ENCODE data around the gene TARBP1. TPM values are rescaled to one million over a fixed set of nuclear protein-coding genes. Genes with fewer than 3 reads are reported as not detected.

Gene TARBP1
- total RNA-seq, 4 donors from 2014 or later: 19.9 to 44.4 (median 27.6) TPM

DNA sequence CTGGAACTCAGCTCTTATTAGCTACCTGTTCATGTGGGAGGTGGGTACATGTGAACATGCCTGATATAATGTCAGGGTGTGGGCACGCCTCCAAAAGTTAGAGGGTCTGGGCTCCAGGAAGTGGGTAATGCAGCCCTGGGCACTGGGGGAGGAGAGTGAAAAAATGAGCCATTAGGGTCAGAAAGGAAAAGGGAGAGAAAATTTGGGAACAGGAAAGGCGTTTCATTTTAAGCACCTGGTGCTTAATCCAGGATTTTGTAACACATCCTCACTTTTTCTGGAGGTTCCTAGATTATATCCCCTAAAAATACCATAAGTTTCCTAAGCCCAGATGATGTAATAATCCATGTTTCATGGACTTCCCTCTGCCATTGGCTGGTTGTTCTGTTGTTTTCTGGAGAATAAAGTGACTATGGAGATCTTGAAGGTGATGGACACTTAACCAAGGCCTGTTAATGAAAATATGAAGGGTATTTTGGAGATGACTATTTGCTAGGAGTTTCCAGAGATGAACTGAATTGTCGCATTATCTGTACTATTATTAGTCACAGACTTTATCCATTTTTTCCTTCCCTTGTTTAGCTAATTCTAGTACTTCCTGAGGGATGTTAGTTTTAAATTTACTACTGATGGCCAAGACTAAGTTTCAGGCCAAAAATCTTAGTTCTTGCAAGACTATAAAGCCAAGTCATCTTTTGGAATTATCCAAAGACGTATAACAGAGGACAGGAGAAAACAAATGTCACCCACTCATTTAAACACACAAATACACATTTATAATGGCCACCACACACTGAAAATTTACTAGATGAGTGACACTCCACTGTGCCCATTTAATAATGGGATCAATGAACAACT, 24.4 kb upstream of the TARBP1 start:
- H3K9me3 ChIP-seq: no peaks in the 10 kb centered on the region
- TF ChIP-seq, protein P1, sequence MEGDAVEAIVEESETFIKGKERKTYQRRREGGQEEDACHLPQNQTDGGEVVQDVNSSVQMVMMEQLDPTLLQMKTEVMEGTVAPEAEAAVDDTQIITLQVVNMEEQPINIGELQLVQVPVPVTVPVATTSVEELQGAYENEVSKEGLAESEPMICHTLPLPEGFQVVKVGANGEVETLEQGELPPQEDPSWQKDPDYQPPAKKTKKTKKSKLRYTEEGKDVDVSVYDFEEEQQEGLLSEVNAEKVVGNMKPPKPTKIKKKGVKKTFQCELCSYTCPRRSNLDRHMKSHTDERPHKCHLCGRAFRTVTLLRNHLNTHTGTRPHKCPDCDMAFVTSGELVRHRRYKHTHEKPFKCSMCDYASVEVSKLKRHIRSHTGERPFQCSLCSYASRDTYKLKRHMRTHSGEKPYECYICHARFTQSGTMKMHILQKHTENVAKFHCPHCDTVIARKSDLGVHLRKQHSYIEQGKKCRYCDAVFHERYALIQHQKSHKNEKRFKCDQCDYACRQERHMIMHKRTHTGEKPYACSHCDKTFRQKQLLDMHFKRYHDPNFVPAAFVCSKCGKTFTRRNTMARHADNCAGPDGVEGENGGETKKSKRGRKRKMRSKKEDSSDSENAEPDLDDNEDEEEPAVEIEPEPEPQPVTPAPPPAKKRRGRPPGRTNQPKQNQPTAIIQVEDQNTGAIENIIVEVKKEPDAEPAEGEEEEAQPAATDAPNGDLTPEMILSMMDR (IDR thresholded peaks at IDR 0.05): no peak
- TF ChIP-seq POLR2A (IDR thresholded peaks at IDR 0.05) (no peak), POLR2AphosphoS5 (IDR thresholded peaks at IDR 0.05) (no peak), EP300 (IDR thresholded peaks at IDR 0.05; ENCODE audit: low read depth) (no peak)
- H3K27ac ChIP-seq: peak overlapping the region; percentile 20 to 58 (median 40)
- no peaks in the 10 kb centered on the region for H3K27me3 ChIP-seq
- DNase-seq: no peak
- H3K36me3 ChIP-seq: no peaks in the 10 kb centered on the region
- in situ Hi-C loops (cut with MboI; ENCODE audit: low pct_ligation_motif_present in 1 of 4, low pct_unique_long_range_greater_than_20kb in 1 of 4, low sequenced_read_pairs in 3 of 4) (loop anchor here (5.0 to 10.0 kb wide), 4 partner anchors 91 to 579 kb away; no protein-coding TSS in a partner anchor), intact Hi-C loops (cut with DNase I; ENCODE audit: low total_unique reads) (loop anchor here (5.0 to 10.0 kb wide), 2 partner anchors 109 to 1559 kb away; partner anchors contain the start of gene IRF2BP2)
- H3K4me3 ChIP-seq: no peak overlapping the region
- H3K4me1 ChIP-seq: peaks cover 8 to 25% (median 13%) of the 10 kb centered on the region in 4 donors
- 70 to 73% methylated on average over 4 of the region's 4 CpGs for whole genome bisulfite sequencing, 2 donors (ENCODE audit: low coverage in 1 of 2)

GRCh38 chr1:234502785-234503184, 23.8 kb upstream of the TARBP1 start:
- Histone ChIP-seq H3K27ac (peak overlapping the region; percentile 20 to 58 (median 40)), H3K4me1 (peaks cover 8 to 25% (median 13%) of the 10 kb centered on the region in 4 donors), H3K4me3 (no peak overlapping the region), H3K36me3 (no peaks in the 10 kb centered on the region), H3K9me3 (no peaks in the 10 kb centered on the region), H3K27me3 (no peaks in the 10 kb centered on the region)
- intact Hi-C loops (cut with DNase I; ENCODE audit: low total_unique reads) (loop anchor here (5.0 to 10.0 kb wide), 2 partner anchors 110 to 1558 kb away; partner anchors contain the start of gene IRF2BP2), in situ Hi-C loops (cut with MboI; ENCODE audit: low pct_ligation_motif_present in 1 of 4, low pct_unique_long_range_greater_than_20kb in 1 of 4, low sequenced_read_pairs in 3 of 4) (loop anchor here (5.0 to 10.0 kb wide), 4 partner anchors 92 to 580 kb away; no protein-coding TSS in a partner anchor)
- no peak for DNase-seq
- TF ChIP-seq, protein P1 (IDR thresholded peaks at IDR 0.05): no peak
- no peak for TF ChIP-seq EP300 (IDR thresholded peaks at IDR 0.05; ENCODE audit: low read depth)
- TF ChIP-seq POLR2A (IDR thresholded peaks at IDR 0.05): no peak
- no peak for TF ChIP-seq POLR2AphosphoS5 (IDR thresholded peaks at IDR 0.05)

- intact Hi-C loops (cut with DNase I; ENCODE audit: low total_unique reads) (loop anchor here (5.0 to 10.0 kb wide), 2 partner anchors 112 to 1555 kb away; partner anchors contain the start of gene IRF2BP2), in situ Hi-C loops (cut with MboI; ENCODE audit: low pct_ligation_motif_present in 1 of 4, low pct_unique_long_range_greater_than_20kb in 1 of 4, low sequenced_read_pairs in 3 of 4) (loop anchor here (5.0 to 10.0 kb wide), 4 partner anchors 95 to 582 kb away; no protein-coding TSS in a partner anchor)
- peak; percentile 24 for DNase-seq
- no peaks in the 10 kb centered on the region for H3K36me3 ChIP-seq
- 29 to 50% methylated on average over 2 of the region's 2 CpGs for WGBS, 2 donors (ENCODE audit: low coverage in 1 of 2)
- peaks cover 8 to 25% (median 15%) of the 10 kb centered on the region in 4 donors for H3K4me1 ChIP-seq
- TF ChIP-seq, protein P1 (IDR thresholded peaks at IDR 0.05): no peak
- TF ChIP-seq POLR2AphosphoS5 (IDR thresholded peaks at IDR 0.05) (no peak), EP300 (IDR thresholded peaks at IDR 0.05; ENCODE audit: low read depth) (no peak), POLR2A (IDR thresholded peaks at IDR 0.05) (no peak)
- peak overlapping the region; percentile 84 to 87 (median 86) for H3K27ac ChIP-seq
- H3K27me3 ChIP-seq: no peaks in the 10 kb centered on the region
- no peaks in the 10 kb centered on the region for H3K9me3 ChIP-seq
- no peak overlapping the region for H3K4me3 ChIP-seq
Measured at GRCh38 chr1:234500269-234500668, 21.3 kb upstream of the TARBP1 start.

GRCh38 chr1:234499943-234500245, 20.9 kb upstream of the TARBP1 start:
- H3K36me3 ChIP-seq: no peaks in the 10 kb centered on the region
- peak overlapping the region; percentile 84 to 87 (median 86) for H3K27ac ChIP-seq
- H3K4me3 ChIP-seq: no peak overlapping the region
- H3K4me1 ChIP-seq: peaks cover 8 to 25% (median 17%) of the 10 kb centered on the region in 4 donors
- intact Hi-C loops (cut with DNase I; ENCODE audit: low total_unique reads): loop anchor here (5.0 to 10.0 kb wide), 4 partner anchors 112 to 1555 kb away; partner anchors contain the start of gene IRF2BP2
- no peaks in the 10 kb centered on the region for H3K9me3 ChIP-seq
- no peak for DNase-seq
- 55 to 58% methylated on average over 3 to 4 of the region's 4 CpGs for WGBS, 2 donors (ENCODE audit: low coverage in 1 of 2)
- TF ChIP-seq, protein P1 (IDR thresholded peaks at IDR 0.05): no peak
- TF ChIP-seq EP300 (IDR thresholded peaks at IDR 0.05; ENCODE audit: low read depth) (no peak), POLR2A (IDR thresholded peaks at IDR 0.05) (no peak), POLR2AphosphoS5 (IDR thresholded peaks at IDR 0.05) (no peak)
- in situ Hi-C loops (cut with MboI; ENCODE audit: low pct_ligation_motif_present in 1 of 4, low pct_unique_long_range_greater_than_20kb in 1 of 4, low sequenced_read_pairs in 3 of 4): loop anchor here (5.0 to 25.0 kb wide), 7 partner anchors 95 to 912 kb away; no protein-coding TSS in a partner anchor
- H3K27me3 ChIP-seq: no peaks in the 10 kb centered on the region

Measured in transverse colon (tissue), 4 donors.